GM18502 (cell line): ENCODE measurements around the gene PIK3C2G.
A peak's percentile ranks its signal among the peaks of the same experiment; 100 is the strongest.
"Not testable (repeated sequence)": the region's sequence is repeated elsewhere in the genome, so short reads cannot be mapped to it uniquely, and the experiment has no call there.

Source experiments
- ATAC-seq: cut with Tn5 transposase; IDR thresholded peaks from one replicate; pipeline ENCODE4 v1.9.1; 2021; ENCODE audit warnings: mild to moderate bottlenecking; ENCODE audit not compliant: unreplicated experiment, poor library complexity

The PIK3C2G gene

DNA sequence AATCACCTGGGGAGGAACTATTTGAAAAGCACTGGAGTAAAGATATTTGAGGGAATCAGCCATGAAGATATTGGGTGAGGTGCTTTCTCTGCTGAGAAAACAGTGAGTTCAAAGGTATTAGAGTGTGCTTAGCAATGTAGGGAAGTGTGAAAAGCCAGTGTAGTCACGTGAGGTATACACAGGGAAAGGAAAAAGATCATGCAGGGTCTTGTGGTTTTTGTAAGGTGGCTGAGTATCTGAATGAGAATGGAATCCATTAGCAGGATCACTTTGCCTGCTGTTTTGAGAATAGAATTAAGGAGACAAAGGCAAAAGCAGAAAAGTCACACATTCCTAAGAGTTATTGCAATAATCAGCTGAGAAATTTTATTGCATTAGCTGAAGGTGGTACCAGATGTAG is 193.0 kb downstream of the PIK3C2G start:
- ATAC-seq: no peak

DNA sequence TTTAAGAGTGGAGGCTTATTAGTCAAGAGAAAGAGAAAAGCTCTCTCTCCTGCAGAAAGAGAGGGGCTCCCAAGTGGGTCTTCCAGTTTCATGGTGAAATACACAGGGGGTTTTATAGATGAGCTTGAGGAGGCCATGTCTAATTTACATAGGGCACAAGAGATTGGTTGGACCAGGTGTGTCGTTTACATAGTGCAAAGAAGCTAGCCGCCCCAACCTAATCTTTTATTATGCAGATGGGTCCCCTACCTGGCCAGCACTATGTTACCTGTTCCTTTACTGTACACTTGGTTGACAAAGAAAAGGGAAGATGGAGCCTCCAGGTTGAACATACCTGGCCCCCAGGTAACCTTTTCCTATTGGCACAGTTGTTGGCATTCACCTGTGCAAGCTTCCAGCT is 195.0 kb downstream of the PIK3C2G start:
- no peak for ATAC-seq

DNA sequence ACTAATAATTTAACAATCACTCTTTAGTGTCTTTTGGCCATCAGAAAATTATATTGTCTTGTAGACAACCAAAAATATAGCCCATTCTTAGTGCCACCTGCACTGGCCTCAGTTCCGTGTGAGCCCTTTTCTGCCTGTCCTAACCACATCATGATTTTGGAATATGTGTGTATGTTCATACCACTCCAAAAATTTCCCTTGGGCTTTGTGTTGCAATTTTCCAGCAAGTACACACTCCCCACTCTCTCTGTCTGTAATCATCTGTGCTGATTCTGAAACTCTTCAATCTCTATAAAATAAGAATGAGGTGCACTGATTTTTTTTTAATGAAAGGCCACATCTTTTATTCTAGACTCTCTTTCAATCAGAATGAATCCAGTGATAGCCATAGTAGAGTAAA is 196.0 kb downstream of the PIK3C2G start:
- no peak for ATAC-seq

DNA sequence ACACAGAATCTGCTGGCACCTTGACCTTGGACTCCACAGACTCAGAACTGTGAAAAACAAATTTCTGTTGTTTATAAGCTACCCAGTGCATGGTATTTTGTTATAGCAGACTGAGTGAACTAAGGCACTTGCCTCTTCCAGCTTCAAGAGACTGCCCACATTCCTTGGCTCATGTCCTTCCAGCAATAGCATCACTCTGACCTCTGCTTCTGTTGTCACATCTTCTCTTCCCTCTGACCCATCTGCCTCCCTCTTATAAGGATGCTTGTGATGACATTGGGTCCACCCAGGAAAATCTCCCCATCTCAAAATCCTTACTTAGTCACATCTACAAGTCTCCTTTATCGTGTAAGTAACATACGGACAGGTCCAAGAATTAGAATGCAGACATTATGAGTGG is 200.4 kb downstream of the PIK3C2G start:
- ATAC-seq: no peak

DNA sequence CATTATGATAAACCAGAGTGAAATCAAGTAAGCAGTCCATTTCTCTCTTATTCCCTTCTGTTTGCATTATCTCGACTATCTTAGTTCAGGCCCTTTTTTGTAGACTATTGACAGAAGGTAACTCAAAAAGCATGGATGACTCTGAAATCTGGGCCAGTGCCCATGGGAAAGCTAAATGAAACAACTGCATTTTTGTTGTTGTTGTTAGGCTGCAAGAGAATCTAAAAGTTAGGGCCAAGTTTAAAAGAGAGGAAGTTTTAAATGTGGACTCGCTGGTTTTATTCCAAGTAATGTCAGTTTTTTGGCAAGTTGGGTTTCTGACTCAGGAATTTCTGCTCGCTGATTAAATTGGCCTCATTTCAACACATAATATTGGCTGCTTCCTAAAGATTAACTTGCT is 201.1 kb downstream of the PIK3C2G start:
- no peak for ATAC-seq

DNA sequence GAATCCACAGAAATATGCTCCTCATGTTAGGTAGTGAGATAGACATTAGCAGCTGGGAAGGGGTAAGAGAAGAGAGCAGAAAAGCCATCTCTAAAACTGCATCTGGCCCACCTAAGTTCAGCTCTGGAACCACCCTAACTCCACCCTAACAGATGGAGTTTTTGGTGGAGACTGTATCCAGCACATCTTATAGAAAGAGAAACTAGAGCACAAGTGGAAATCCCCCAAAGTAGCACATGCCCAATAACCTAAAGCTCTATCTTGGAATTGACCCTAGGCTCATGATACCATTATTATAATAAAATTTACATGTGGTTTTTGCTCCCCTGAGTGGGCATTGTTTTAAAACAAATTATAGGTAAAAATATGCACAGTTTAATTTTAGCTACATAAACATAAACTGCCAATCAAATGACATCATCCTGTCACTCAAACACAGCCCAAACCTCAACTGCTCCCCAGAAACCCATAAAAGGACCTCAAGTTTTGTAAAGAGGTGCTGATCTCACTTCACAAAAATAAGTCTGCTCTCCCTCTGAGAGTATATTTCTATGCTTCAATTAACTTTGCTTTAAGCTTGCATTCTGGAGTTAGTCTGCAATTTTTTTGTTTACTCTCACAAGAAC is 206.4 kb downstream of the PIK3C2G start:
- ATAC-seq: peak; percentile 85

DNA sequence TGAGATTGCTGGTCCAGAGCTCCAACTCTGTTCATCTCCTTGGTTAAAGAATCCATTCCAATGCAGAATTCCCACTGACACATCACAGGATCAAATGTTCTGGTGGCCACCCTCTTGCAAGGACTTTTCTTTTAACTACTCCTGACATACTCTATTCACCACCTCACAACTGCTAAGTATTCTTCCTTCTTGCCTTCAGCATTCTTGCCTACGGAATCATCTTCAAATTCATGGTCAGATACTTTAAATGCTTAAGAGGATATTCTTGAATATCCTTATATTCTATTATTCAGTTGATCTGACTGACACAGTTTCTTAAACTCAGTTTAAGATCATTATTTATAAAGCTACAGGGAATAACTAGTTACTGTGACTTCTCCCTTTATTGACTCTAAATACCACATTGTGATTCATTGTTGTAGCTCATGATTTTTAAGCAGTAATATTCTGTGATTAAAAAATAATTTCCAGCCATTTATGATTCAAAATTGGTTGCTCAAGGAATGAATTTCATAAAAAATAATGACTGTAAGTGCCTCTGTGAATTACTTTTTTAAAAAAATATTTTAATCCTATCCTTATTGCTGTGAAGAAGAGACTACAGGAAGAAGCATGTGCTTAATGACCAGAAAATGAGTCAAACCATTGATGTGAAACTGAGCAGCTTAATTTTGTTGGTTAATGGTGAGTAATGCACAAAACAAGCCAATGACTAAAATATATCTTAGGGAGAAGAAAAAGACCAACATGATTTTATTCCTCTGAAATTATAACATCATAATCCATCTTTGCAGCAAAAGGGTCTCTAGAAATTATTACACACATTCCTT is 207.1 kb downstream of the PIK3C2G start:
- ATAC-seq: no peak

DNA sequence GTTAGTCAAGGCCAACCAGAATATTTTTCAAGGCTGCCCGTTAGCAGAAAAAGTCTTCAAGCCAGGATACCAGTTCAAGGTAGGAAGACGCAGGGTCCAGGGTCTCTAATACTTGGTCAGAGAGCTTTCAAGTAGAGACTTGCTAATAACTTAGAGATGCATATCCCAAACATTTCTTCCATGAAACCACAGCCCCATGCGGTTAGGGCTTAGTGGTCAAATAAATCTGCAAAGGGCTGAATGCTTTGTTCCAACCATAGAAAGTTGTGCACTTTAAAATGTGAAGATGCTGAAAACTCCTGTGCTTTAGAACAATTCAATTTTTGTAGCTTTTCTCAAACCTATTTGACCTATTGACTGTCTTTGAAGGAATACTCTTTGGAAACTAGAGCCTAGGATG is 208.9 kb downstream of the PIK3C2G start:
- no peak for ATAC-seq

DNA sequence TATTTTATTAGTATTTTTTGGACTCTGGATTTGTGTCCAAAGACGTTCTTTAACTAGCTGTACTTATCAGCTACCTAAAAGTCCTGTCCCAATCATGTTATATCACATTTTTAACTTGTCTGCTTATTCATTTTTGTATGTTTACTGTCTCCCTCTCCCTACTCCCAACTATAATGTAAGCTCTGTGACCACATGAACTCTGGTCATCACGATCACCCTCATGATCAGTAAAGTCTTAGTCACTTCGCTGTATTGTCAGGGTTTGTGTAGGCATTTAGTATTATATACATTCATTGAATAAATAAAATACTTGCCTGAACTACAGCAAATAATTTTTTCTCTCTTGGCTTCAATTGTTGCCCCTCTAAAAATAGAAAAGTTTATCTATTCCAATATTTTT is 211.0 kb downstream of the PIK3C2G start:
- ATAC-seq: no peak

DNA sequence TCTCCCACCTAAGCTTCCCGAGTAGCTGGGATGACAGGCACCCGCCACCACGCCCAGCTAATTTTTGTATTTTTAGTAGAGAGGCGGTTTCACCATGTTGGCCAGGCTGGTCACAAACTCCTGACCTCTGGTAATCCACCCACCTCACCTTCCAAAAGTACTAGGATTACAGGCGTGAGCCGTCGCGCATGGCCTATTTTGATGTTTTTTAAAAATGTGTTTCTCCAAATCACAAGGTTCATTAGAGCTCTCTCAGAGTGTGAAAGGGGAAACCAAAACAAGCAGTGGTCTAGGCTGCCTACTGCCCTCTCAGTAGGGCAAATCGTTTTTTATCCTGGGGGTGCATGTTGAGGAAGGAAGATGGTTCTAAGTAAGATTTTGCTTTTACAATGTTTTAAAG is 211.5 kb downstream of the PIK3C2G start:
- no peak for ATAC-seq

DNA sequence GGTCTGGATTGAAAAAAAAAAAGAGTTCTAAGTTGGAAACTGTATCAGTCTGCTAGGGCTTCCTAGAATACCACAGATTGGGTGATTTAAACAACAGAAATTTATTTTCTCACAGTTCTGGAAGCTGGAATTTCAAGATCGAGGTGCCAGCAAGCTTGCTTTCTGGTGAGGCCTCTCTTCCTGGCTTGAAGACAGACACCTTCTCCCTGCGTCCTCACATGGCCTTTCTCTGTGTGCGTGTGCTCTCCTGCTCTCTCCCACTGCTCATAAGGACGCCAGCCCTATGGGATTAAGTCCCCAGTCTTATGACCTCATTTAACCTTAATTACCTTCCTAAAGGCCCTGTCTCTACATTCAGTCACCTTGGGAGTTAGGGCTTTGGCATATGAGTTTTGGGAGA is 215.5 kb downstream of the PIK3C2G start:
- ATAC-seq: no peak

DNA sequence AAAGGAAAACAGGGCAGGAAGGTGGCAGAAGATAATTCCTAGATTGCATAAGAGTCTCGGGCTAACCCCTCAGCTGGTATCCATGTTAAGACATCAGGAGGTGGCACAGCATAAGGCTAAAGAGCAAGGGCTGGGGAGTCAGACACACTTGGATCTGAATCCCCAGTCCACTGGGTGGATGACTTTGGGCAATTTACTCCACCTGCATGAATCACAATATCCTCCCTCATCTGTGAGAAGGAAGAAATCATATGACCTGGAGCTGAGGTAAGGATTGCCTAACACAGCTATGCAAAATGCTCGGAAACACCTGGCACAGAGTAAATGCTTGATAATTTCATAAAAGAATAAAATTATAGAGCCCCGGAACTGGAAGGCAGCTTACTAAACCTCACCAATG is 217.9 kb downstream of the PIK3C2G start:
- no peak for ATAC-seq

DNA sequence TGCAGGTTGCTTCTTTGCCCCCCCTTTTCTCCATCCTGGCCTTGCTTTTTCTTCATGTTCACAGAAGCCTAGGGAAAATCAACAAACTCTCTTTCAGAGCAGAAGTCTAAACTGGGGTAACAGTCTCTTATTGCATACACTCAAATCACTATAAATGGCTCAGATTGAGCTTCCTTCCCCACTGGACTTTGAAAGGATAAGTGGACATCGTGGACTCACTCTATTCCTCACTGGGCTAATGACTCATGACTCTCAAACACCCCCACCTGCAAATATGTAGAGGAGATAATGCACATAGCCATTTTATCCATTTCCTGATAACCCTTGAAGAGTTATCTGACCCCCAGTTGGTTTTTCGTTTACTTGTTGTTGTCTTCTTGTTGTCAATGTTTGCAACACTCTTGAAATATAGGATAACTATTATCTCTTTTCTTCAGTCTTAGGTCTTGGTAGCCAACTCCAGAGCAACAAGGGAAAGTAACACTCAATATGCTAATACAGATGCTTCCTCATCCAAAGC is 221.3 kb downstream of the PIK3C2G start:
- ATAC-seq: no peak

DNA sequence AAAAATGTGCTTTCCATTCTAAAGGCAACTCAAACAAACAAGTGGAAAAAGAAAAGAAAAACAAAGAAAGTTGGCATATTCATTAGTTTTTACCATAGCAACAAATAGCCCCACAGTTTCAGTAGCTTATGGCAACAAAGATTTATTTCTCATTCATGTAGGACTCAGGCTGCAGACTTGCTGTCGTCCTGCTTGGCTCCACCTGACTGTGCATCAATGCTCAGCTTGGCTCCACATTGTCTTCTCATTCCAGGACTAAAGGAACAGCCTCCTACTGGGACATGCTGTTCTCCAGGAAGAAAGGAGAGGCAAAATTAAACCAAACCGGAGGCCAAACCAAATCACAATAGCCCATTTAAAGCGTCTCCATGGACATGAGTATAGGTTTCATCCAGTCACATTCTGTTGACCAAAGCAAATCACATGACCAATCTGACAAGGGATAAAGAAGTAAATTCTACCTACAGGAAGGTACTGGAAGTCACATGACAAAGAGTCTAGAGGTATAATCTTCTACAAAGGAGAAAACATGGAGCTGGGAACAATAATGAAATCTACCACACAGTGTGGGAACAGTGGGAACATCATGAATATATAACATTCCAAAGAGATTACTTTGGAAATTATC is 222.5 kb downstream of the PIK3C2G start:
- ATAC-seq: no peak

DNA sequence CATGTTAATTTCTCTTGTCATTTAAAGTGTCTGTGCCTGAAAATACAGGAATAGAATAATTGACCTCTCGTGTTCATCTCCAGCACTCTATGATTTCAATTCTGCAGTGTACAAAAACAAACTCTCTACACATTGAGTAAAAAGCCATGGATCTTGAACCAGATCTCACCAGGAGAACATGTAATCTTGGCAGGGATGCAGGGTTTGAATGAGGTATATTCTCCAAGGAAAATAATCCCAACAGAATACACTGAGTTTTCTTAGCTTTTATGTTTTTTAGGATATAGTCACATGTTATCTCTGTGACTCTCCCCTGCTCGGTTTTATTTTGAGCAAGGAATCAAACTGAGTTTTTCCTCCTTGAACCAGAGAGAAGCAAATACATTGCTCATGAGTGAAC is 224.7 kb downstream of the PIK3C2G start:
- ATAC-seq: no peak

DNA sequence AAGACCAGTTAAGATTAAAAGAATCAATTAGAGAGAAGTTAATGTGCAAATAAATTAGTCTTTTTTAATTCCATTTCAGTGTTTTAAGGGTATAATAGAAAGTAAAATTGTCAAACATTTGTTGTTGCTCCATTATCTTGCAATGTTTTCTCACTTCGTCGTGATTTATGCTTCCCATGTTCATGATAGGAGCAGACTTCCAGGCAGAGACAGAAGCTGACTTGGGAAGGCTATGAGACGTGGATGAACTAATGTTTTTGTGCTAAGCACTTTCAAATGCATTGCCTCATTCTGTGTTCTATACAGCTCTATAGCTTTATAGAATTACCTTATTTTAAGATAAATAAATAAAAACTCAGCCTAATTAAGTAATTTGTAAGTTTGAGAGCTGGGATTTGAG is 226.2 kb downstream of the PIK3C2G start:
- no peak for ATAC-seq

DNA sequence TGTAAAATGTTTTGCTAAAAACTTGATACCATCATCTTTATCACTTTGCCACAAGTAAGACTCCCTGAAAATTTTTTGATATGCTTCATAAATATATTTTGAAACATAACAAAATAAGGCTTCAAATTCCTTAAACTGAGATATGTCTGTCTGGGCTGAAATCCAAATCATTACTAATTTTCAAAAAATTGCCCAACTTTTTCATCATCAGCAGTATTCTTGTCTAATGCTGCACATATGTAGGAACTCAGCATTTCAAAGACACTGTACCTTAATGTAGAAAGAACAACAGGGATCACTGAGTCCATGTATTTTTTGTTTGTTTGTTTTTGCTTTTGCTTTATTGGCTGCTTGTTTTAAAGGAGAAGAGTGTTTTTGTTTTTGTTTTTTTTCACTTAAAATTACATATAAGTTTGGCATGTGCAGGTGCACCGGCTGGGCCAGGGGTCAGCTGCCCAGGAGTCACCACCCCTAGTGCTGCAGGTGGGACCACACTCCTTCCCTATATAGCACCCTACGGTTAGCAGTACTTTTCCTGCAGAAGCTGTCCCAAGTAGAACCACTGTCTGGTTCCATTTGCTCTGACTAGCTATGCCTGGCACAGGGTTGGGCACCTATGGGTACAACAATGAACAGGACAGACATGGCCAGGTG is 231.2 kb downstream of the PIK3C2G start:
- no peak for ATAC-seq

DNA sequence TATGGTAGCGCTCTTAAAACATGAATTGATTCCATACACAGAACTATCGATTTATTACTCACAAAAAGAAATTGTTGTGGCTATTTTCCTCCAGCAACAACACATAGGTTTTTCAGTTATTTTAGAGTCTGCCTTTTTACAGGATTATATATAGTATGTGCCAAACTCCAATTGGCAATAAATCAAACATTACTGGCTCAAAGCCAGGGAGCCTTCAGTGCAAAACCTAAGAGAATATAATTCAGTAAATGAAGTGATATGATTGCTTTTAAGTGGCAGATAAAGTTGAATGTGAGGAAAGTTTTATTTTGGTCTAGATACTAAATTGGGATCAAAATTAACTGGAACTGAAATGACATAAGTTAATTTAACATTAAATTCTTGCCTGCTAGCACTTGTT is 234.8 kb downstream of the PIK3C2G start:
- ATAC-seq: no peak

DNA sequence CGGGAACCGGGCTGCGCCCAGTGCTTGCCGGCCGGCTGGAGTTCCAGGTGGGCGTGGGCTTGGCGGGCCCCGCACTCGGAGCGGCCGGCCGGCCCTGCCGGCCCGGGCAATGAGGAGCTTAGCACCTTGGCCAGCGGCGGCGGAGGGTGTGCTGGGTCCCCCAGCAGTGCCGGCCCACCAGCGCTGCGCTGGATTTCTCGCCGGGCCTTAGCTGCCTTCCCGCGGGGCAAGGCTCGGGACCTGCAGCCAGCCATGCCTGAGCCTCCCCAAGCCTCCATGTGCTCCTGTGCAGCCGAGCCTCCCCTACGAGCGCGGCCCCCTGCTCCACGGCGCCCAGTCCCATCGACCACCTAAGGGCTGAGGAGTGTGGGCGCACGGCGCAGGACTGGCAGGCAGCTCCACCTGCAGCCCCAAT is 238.8 kb downstream of the PIK3C2G start:
- ATAC-seq: not testable (repeated sequence)

DNA sequence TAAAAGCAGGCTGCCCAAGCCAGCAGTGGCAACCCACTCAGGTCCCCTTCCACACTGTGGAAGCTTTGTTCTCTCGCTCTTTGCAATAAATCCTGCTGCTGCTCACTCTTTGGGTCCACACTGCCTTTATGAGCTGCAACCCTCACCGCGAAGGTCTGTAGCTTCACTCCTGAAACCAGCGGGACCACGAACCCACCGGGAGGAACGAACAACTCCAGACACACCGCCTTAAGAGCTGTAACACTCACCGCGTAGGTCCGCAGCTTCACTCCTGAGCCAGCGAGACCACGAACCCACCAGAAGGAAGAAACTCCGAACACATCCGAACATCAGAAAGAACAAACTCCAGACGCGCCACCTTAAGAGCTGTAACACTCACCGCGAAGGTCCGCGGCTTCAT is 239.4 kb downstream of the PIK3C2G start:
- ATAC-seq: not testable (repeated sequence)

DNA sequence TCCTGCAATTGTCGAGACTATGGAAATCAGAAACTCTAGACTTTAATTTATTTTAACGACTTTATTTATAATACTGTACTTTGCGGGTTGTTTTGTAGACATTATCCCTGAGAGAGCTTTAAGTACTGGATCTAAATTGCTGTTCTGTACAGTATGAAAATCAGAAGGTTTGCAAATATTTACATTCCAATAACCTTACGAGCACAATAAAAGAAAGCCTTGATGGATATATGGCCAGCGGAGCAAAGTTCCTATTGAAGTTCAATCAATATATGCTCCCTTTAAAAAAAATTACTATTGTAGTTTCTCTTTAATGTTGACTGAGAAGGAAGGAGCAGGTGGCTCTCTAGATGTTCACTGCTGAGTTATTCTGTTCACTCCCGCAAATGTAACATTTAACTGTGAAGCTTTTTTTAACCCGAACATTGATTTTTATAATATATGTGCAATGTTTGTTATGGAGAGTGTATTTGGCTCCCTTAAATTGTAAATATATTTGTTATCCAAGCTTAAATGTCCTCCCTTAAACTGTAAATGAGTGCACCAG is 241.2 kb downstream of the PIK3C2G start:
- ATAC-seq: no peak
